Measurements from ENCODE around the gene G3BP1. TPM values are rescaled to one million over a fixed set of nuclear protein-coding genes. Genes with fewer than 3 reads are reported as not detected.

Gene G3BP1
- total and polyA plus RNA-seq, 2 of the 13 experiments (the other 11 are each of a cell fraction or from before 2014, with no cell fraction given), result 36.7 to 320 TPM

GRCh38 chr5:151771259-151772028 is at the start of gene G3BP1 (continued):
- TF ChIP-seq THAP11 (CRISPR knock-in tag; IDR thresholded peaks at IDR 0.05), result peak; percentile 85
- 0 out of 2 replicates have a peak, but pooled peaks have one; percentile 20 for TF ChIP-seq KLF11 (CRISPR knock-in tag; IDR thresholded peaks at IDR 0.05)
- TF ChIP-seq ZNF33B (CRISPR knock-in tag; IDR thresholded peaks at IDR 0.05), result no peak
- peak; percentile 6; the same call in 1 of the 2 replicates for TF ChIP-seq HOXA3 (CRISPR knock-in tag; IDR thresholded peaks at IDR 0.05)
- TF ChIP-seq REPIN1 (CRISPR knock-in tag; IDR thresholded peaks at IDR 0.05; ENCODE audit: borderline replicate concordance, low read depth), result peak; percentile 65; the same call in 1 of the 2 replicates
- peak; percentile 83 for TF ChIP-seq ZNF800 (CRISPR knock-in tag; IDR thresholded peaks at IDR 0.05)
- TF ChIP-seq U2AF2 (IDR thresholded peaks at IDR 0.05; ENCODE audit: low read depth, low read length), result no peak
- no peak; the same call in 1 of the 2 replicates for TF ChIP-seq ZNF639 (CRISPR knock-in tag; conservative IDR thresholded peaks at IDR 0.05)
- no peak for TF ChIP-seq ZNF563 (CRISPR knock-in tag; IDR thresholded peaks at IDR 0.05)
- no peak for TF ChIP-seq ZNF143 (CRISPR knock-in tag; IDR thresholded peaks at IDR 0.05)
- TF ChIP-seq ZBTB10 (CRISPR knock-in tag; IDR thresholded peaks at IDR 0.05; ENCODE audit: borderline replicate concordance), result peak; percentile 83; the same call in 1 of the 2 replicates
- no peak for TF ChIP-seq REXO4 (CRISPR knock-in tag; IDR thresholded peaks at IDR 0.05; ENCODE audit: borderline replicate concordance)
- no peak for TF ChIP-seq ZNF121 (CRISPR knock-in tag; IDR thresholded peaks at IDR 0.05)
- TF ChIP-seq KMT2B (CRISPR knock-in tag; IDR thresholded peaks at IDR 0.05), result peak; percentile 68
- peak; percentile 97 for TF ChIP-seq PBX3 (CRISPR knock-in tag; IDR thresholded peaks at IDR 0.05; ENCODE audit: borderline replicate concordance)
- peak; percentile 4; the same call in 1 of the 2 replicates for TF ChIP-seq RARA (CRISPR knock-in tag; IDR thresholded peaks at IDR 0.05)
- TF ChIP-seq STAT6 (CRISPR knock-in tag; IDR thresholded peaks at IDR 0.05; ENCODE audit: borderline replicate concordance), result no peak
- no peak for TF ChIP-seq CAMTA2 (CRISPR knock-in tag; IDR thresholded peaks at IDR 0.05; ENCODE audit: borderline replicate concordance)

Measured in HepG2 (cell line).